ENCODE data around the gene FALEC. TPM values are rescaled to one million over a fixed set of nuclear protein-coding genes. Genes with fewer than 3 reads are reported as not detected.

FALEC gene
- polyA plus RNA-seq, 2 of the 4 experiments (the other 2 are of a cell fraction): 0.36 to 0.80 TPM

DNA sequence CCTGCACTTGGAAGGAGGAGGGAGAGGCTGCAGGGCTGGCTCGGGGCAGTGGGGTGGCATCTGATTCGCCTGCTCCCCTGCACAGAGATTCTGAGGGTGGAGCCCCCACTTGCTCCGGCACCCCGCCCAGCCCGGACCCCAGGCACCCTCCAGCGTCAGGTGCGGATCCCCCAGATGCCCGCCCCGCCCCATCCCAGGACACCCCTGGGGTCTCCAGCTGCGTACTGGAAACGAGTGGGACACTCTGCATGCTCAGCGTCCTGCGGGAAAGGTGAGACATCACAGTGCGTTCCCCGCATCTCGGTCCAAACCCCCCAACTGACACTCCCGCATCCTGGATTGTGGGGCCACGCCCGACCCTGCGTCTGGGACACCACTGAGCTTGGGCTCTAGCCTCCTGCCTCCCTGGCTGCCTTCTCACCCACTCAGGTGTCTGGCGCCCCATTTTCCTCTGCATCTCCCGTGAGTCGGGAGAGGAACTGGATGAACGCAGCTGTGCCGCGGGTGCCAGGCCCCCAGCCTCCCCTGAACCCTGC lies 41.6 kb downstream of the FALEC start:
- FAIRE-seq: no peak
- TF ChIP-seq KDM5A (IDR thresholded peaks at IDR 0.05) (no peak), CEBPB (IDR thresholded peaks at IDR 0.05) (no peak), SMC3 (IDR thresholded peaks at IDR 0.05) (no peak), KDM1A (IDR thresholded peaks at IDR 0.05; ENCODE audit: low read depth) (no peak), HOXB5 (CRISPR knock-in tag; IDR thresholded peaks at IDR 0.05) (no peak), CHD4 (IDR thresholded peaks at IDR 0.05; ENCODE audit: borderline replicate concordance) (no peak)
- TF ChIP-seq, protein P1, sequence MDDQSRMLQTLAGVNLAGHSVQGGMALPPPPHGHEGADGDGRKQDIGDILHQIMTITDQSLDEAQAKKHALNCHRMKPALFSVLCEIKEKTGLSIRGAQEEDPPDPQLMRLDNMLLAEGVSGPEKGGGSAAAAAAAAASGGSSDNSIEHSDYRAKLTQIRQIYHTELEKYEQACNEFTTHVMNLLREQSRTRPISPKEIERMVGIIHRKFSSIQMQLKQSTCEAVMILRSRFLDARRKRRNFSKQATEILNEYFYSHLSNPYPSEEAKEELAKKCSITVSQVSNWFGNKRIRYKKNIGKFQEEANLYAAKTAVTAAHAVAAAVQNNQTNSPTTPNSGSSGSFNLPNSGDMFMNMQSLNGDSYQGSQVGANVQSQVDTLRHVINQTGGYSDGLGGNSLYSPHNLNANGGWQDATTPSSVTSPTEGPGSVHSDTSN (IDR thresholded peaks at IDR 0.05): no peak
- TF ChIP-seq, protein P2, sequence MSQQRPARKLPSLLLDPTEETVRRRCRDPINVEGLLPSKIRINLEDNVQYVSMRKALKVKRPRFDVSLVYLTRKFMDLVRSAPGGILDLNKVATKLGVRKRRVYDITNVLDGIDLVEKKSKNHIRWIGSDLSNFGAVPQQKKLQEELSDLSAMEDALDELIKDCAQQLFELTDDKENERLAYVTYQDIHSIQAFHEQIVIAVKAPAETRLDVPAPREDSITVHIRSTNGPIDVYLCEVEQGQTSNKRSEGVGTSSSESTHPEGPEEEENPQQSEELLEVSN (IDR thresholded peaks at IDR 0.05; ENCODE audit: borderline replicate concordance, low read depth): no peak
- TF ChIP-seq, protein P3, sequence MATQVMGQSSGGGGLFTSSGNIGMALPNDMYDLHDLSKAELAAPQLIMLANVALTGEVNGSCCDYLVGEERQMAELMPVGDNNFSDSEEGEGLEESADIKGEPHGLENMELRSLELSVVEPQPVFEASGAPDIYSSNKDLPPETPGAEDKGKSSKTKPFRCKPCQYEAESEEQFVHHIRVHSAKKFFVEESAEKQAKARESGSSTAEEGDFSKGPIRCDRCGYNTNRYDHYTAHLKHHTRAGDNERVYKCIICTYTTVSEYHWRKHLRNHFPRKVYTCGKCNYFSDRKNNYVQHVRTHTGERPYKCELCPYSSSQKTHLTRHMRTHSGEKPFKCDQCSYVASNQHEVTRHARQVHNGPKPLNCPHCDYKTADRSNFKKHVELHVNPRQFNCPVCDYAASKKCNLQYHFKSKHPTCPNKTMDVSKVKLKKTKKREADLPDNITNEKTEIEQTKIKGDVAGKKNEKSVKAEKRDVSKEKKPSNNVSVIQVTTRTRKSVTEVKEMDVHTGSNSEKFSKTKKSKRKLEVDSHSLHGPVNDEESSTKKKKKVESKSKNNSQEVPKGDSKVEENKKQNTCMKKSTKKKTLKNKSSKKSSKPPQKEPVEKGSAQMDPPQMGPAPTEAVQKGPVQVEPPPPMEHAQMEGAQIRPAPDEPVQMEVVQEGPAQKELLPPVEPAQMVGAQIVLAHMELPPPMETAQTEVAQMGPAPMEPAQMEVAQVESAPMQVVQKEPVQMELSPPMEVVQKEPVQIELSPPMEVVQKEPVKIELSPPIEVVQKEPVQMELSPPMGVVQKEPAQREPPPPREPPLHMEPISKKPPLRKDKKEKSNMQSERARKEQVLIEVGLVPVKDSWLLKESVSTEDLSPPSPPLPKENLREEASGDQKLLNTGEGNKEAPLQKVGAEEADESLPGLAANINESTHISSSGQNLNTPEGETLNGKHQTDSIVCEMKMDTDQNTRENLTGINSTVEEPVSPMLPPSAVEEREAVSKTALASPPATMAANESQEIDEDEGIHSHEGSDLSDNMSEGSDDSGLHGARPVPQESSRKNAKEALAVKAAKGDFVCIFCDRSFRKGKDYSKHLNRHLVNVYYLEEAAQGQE (IDR thresholded peaks at IDR 0.05): no peak
- TF ChIP-seq, protein P4, sequence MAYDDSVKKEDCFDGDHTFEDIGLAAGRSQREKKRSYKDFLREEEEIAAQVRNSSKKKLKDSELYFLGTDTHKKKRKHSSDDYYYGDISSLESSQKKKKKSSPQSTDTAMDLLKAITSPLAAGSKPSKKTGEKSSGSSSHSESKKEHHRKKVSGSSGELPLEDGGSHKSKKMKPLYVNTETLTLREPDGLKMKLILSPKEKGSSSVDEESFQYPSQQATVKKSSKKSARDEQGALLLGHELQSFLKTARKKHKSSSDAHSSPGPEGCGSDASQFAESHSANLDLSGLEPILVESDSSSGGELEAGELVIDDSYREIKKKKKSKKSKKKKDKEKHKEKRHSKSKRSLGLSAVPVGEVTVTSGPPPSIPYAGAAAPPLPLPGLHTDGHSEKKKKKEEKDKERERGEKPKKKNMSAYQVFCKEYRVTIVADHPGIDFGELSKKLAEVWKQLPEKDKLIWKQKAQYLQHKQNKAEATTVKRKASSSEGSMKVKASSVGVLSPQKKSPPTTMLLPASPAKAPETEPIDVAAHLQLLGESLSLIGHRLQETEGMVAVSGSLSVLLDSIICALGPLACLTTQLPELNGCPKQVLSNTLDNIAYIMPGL (CRISPR knock-in tag; IDR thresholded peaks at IDR 0.05; ENCODE audit: borderline replicate concordance): no peak

DNA sequence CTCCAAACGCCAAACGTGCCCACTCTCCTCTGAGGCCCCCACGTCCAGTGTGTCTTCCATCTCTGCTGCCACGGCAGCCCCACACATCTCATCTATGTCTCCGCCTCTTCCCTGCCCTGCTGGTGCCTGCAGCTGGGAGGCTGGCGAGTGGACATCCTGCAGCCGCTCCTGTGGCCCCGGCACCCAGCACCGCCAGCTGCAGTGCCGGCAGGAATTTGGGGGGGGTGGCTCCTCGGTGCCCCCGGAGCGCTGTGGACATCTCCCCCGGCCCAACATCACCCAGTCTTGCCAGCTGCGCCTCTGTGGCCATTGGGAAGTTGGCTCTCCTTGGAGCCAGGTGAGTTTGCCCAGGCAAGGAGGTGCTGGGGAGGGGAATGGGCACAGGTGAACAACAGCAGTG lies 42.3 kb downstream of the FALEC start:
- no peak overlapping the region for H3K27ac ChIP-seq
- POLR2A ChIA-PET: interaction anchor here (0.8 kb wide), 1 partner anchor 12 kb away, joined by 3 read pairs; no protein-coding TSS in a partner anchor
- no peak for TF ChIP-seq RARB (CRISPR knock-in tag; IDR thresholded peaks at IDR 0.05)
- ATAC-seq (no peak), DNase-seq (ENCODE audit: low read depth in 1 of 2, low spot score in 1 of 2) (no peak), FAIRE-seq (no peak)
- H3K9me3 ChIP-seq: no peaks in the 10 kb centered on the region
- H3K4me2 ChIP-seq: no peak overlapping the region
- H3K4me1 ChIP-seq: peaks cover 26% of the 10 kb centered on the region
- 70% methylated on average over 11 of the region's 15 CpGs for WGBS (ENCODE audit: missing lambda C conversion rate)
- CTCF ChIA-PET: interaction anchor here (0.8 to 11.6 kb wide), 6 partner anchors 10 to 185 kb away, joined by 3 to 210 read pairs (median 4); partner anchors contain the start of gene ENSA
- H3K4me3 ChIP-seq: no peak overlapping the region

More for the DNA sequence above, 41.6 kb downstream of the FALEC start:
- CTCF ChIA-PET: interaction anchor here (0.9 to 11.6 kb wide), 3 partner anchors 16 to 67 kb away, joined by 3 to 210 read pairs (median 5); partner anchors contain the start of gene ENSA
- H3K4me3 ChIP-seq: no peak overlapping the region
- peaks cover 26% of the 10 kb centered on the region for H3K4me1 ChIP-seq
- no peak for DNase-seq (ENCODE audit: low read depth in 1 of 2, low spot score in 1 of 2)
- POLR2A ChIA-PET: no interaction called here
- no peak overlapping the region for H3K27ac ChIP-seq
- no peak for ATAC-seq
- no peaks in the 10 kb centered on the region for H3K9me3 ChIP-seq
- WGBS (ENCODE audit: missing lambda C conversion rate): 81% methylated on average over 18 of the region's 26 CpGs
- no peak overlapping the region for H3K4me2 ChIP-seq

DNA sequence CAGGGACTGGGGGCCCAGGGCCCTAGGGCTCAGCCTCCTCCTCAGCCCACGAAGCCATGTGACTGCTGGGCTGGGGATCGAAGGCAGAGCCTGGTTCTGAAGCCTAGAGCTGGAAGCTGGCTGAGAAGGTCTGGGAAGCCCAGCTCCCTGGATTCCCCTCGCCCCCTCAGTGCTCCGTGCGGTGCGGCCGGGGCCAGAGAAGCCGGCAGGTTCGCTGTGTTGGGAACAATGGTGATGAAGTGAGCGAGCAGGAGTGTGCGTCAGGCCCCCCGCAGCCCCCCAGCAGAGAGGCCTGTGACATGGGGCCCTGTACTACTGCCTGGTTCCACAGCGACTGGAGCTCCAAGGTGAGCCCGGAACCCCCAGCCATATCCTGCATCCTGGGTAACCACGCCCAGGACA lies 42.8 kb downstream of the FALEC start:
- FAIRE-seq (no peak), DNase-seq (ENCODE audit: low read depth in 1 of 2, low spot score in 1 of 2) (no peak), ATAC-seq (no peak)
- Histone ChIP-seq H3K9me3 (no peaks in the 10 kb centered on the region), H3K4me1 (peaks cover 26% of the 10 kb centered on the region), H3K4me3 (no peak overlapping the region), H3K4me2 (no peak overlapping the region), H3K27ac (no peak overlapping the region)
- ChIA-PET POLR2A (interaction anchor here (0.8 kb wide), 1 partner anchor 12 kb away, joined by 3 read pairs; no protein-coding TSS in a partner anchor), CTCF (interaction anchor here (0.8 to 11.6 kb wide), 14 partner anchors 10 to 443 kb away, joined by 3 to 210 read pairs (median 25); partner anchors contain the start of genes ENSA and MCL1)
- TF ChIP-seq JUNB (IDR thresholded peaks at IDR 0.05): no peak
- WGBS (ENCODE audit: missing lambda C conversion rate): 83% methylated on average over 15 of the region's 15 CpGs
